Endothelial cell of umbilical vein (primary cell): Measurements from ENCODE around the gene MAML2. TPM values are rescaled to one million over a fixed set of nuclear protein-coding genes. Genes with fewer than 3 reads are reported as not detected.

Experiments
- BruUV-seq: library from RNA; stranded (reverse); fragments of 400-500 nt; replicated peaks from 2 replicates; lab custom pipeline; 2021; lab: Mats Ljungman, UMichigan
- CTCF ChIA-PET: fragments of 300-600, 350-600 bp; sonication (Branson Sonifier 250); formaldehyde crosslinking; loops from one replicate; lab custom pipeline; 2021; ENCODE audit warnings: antibody characterized with exemption, inconsistent platforms; lab: Charles Lee
- POLR2A ChIA-PET: fragments of 300-600, 350-600 bp; sonication (Branson Sonifier 250); formaldehyde crosslinking; loops from one replicate; lab custom pipeline; 2021; ENCODE audit warnings: antibody characterized with exemption, inconsistent platforms; lab: Charles Lee
- DNase-seq: peaks from one replicate; pipeline ENCODE4 v3.0.0-alpha.2; 2011; ENCODE audit warnings: low read depth, low spot score
- FAIRE-seq: peaks from 2 replicates; lab custom pipeline; 2011; peaks lifted over from hg19 to GRCh38; lab: Jason Lieb, UNC
- H2AFZ ChIP-seq: 2 replicates; pipeline ENCODE4 v1.6.0; 2012; ENCODE audit warnings: low read depth, low read length, control low read depth, inconsistent platforms
- H3K27ac ChIP-seq: 2 replicates; pipeline ENCODE4 v1.5.1; 2011; ENCODE audit warnings: low read depth, mild to moderate bottlenecking, control low read depth, low read length, moderate library complexity; ENCODE audit not compliant: insufficient read depth
- H3K27me3 ChIP-seq, 2 experiments: 2 replicates each; pipeline versions ENCODE4 v1.6.0 to v1.6.1; 2011; ENCODE audit warnings: low read length in 2 of 2, mixed read lengths in 1 of 2; ENCODE audit not compliant: control insufficient read depth in 2 of 2, insufficient read depth in 2 of 2
- H3K36me3 ChIP-seq, 2 experiments: 2 replicates in 1 of 2; 3 replicates in 1 of 2; pipeline ENCODE4 v1.5.1; 2011; ENCODE audit warnings: low read length in 2 of 2, mild to moderate bottlenecking in 1 of 2, moderate library complexity in 1 of 2; ENCODE audit not compliant: control insufficient read depth in 2 of 2, insufficient read depth in 2 of 2; ENCODE audit errors: extremely low read depth in 1 of 2
- H3K4me1 ChIP-seq: 3 replicates; pipeline ENCODE4 v1.5.1; 2011; ENCODE audit warnings: mild to moderate bottlenecking, low read length; ENCODE audit not compliant: control insufficient read depth, insufficient read depth; ENCODE audit errors: extremely low read depth
- H3K4me2 ChIP-seq: 2 replicates; pipeline ENCODE4 v1.6.1; 2011; ENCODE audit warnings: low read length, control low read depth, mixed read lengths; ENCODE audit not compliant: insufficient read depth
- H3K4me3 ChIP-seq, 3 experiments: fragments of 200-600 bp in 1 of 3; sonication (generic), shearing (Covaris generic) in 1 of 3; replicated peaks in 1 of 3; 2 replicates each; pipeline ENCODE4 v1.5.1; 2011 to 2016; ENCODE audit warnings: control low read depth in 3 of 3, low read length in 3 of 3, mild to moderate bottlenecking in 2 of 3, inconsistent platforms in 1 of 3, low read depth in 1 of 3, moderate library complexity in 1 of 3; ENCODE audit not compliant: insufficient read depth in 1 of 3
- H3K79me2 ChIP-seq: 2 replicates; pipeline ENCODE4 v1.6.0; 2012; ENCODE audit warnings: low read length, inconsistent platforms; ENCODE audit not compliant: control insufficient read depth, insufficient read depth
- H3K9ac ChIP-seq: replicated peaks from 2 replicates; pipeline ENCODE3; 2011; ENCODE audit warnings: low read length, control low read depth; ENCODE audit not compliant: insufficient read depth; ENCODE audit errors: extremely low read depth
- H3K9me1 ChIP-seq: replicated peaks from 3 replicates; pipeline ENCODE4 v1.6.0; 2011; ENCODE audit warnings: mild to moderate bottlenecking, low read length; ENCODE audit not compliant: control insufficient read depth, insufficient read depth; ENCODE audit errors: extremely low read depth
- H3K9me3 ChIP-seq: replicated peaks from 2 replicates; pipeline ENCODE4 v1.5.1; 2012; ENCODE audit warnings: low read length, inconsistent platforms; ENCODE audit not compliant: control insufficient read depth, insufficient read depth
- H4K20me1 ChIP-seq: replicated peaks from 2 replicates; pipeline ENCODE3; 2011; ENCODE audit warnings: mild to moderate bottlenecking, low read length; ENCODE audit not compliant: control insufficient read depth, insufficient read depth; ENCODE audit errors: extremely low read depth
- FOS ChIP-seq: IDR thresholded peaks from 2 replicates; pipeline ENCODE4 v1.6.1; 2011; ENCODE audit warnings: mild to moderate bottlenecking, low read length, moderate library complexity, borderline replicate concordance; ENCODE audit not compliant: insufficient read depth
- JUN ChIP-seq: IDR thresholded peaks from 2 replicates; pipeline ENCODE4 v1.6.1; 2011; ENCODE audit warnings: borderline replicate concordance, low read depth; ENCODE audit not compliant: insufficient read length, insufficient read depth
- MYC ChIP-seq: IDR thresholded peaks from one replicate; pipeline ENCODE4 v1.6.1; 2011; ENCODE audit warnings: mild to moderate bottlenecking, low read depth, low read length
- POLR2AphosphoS5 ChIP-seq: IDR thresholded peaks from 2 replicates; pipeline ENCODE4 v1.6.1; 2012; ENCODE audit warnings: low read depth, mild to moderate bottlenecking, control low read depth, low read length, moderate library complexity; ENCODE audit not compliant: insufficient read depth
- dilution Hi-C: fragments of 300-500 bp; cut with MboI; formaldehyde crosslinking; loops from one replicate; pipeline ENCODE4 v1.15.0; 2019; ENCODE audit warnings: low sequenced_read_pairs; ENCODE audit not compliant: extremely low pct_ligation_motif_present
- intact Hi-C: fragments of 100-400 bp; cut with micrococcal nuclease; formaldehyde crosslinking; loops from one replicate; pipeline ENCODE4 v1.10.0; 2022
- polyA plus RNA-seq, 4 experiments: library from polyadenylated mRNA; depleted of rRNA in 3 of 4; stranded (reverse) in 3 of 4; unstranded in 1 of 4; fragments of >200 nt; gene quantifications; 2 replicates each; pipeline versions ENCODE4 v1.2.1 to v1.2.3, GENCODE V29; 2011 to 2012; ENCODE audit warnings: missing spikeins in 1 of 4
- total RNA-seq: library from RNA; stranded (reverse); gene quantifications from 2 replicates; pipeline ENCODE4 v1.2.3, GENCODE V29; 2021
- TF ChIP-seq, protein P1 (sequence below), 2 donors: IDR thresholded peaks; 1 replicate in 1 of 2; 2 replicates in 1 of 2; pipeline ENCODE4 v1.5.1; 2011; ENCODE audit warnings: low read length in 2 of 2, mild to moderate bottlenecking in 2 of 2, moderate library complexity in 2 of 2, control low read depth in 1 of 2, inconsistent platforms in 1 of 2, low read depth in 1 of 2; ENCODE audit not compliant: insufficient read depth in 1 of 2; ENCODE audit errors: extremely low read depth in 1 of 2

Gene MAML2
- total and polyA plus RNA-seq, 2 donors (not counting 3 experiments of a cell fraction or from before 2014, with no cell fraction given): 12.4 to 16.8 TPM

GRCh38 chr11:96113193-96113681 is 229.8 kb downstream of the MAML2 start:
- CTCF ChIA-PET: interaction anchor here (0.6 to 1.5 kb wide), 14 partner anchors 9 to 270 kb away, joined by 3 to 11 read pairs (median 3); partner anchors contain the start of gene MAML2
- dilution Hi-C loops: no loop called here
- H3K79me2 ChIP-seq: no peaks in the 10 kb centered on the region
- DNase-seq (peak; percentile 82), FAIRE-seq (no peak)
- H4K20me1 ChIP-seq: no peaks in the 10 kb centered on the region
- BruUV-seq: no TSS peak
- peak overlapping the region; percentile 52 for H3K4me2 ChIP-seq
- intact Hi-C loops: loop anchor here (2.0 kb wide), 1 partner anchor 58 kb away; no protein-coding TSS in a partner anchor
- peak overlapping the region; percentile 8 for H3K27ac ChIP-seq
- peak overlapping the region; percentile 46 for H3K9ac ChIP-seq
- H3K9me3 ChIP-seq: no peaks in the 10 kb centered on the region
- no peaks in the 10 kb centered on the region for H3K9me1 ChIP-seq
- no peaks in the 10 kb centered on the region for H3K27me3 ChIP-seq
- POLR2A ChIA-PET: no interaction called here
- H3K4me3 ChIP-seq: no peak overlapping the region
- no peaks in the 10 kb centered on the region for H3K36me3 ChIP-seq
- TF ChIP-seq MYC (no peak), POLR2AphosphoS5 (no peak), JUN (no peak), FOS (peak; percentile 34)
- TF ChIP-seq, protein P1, sequence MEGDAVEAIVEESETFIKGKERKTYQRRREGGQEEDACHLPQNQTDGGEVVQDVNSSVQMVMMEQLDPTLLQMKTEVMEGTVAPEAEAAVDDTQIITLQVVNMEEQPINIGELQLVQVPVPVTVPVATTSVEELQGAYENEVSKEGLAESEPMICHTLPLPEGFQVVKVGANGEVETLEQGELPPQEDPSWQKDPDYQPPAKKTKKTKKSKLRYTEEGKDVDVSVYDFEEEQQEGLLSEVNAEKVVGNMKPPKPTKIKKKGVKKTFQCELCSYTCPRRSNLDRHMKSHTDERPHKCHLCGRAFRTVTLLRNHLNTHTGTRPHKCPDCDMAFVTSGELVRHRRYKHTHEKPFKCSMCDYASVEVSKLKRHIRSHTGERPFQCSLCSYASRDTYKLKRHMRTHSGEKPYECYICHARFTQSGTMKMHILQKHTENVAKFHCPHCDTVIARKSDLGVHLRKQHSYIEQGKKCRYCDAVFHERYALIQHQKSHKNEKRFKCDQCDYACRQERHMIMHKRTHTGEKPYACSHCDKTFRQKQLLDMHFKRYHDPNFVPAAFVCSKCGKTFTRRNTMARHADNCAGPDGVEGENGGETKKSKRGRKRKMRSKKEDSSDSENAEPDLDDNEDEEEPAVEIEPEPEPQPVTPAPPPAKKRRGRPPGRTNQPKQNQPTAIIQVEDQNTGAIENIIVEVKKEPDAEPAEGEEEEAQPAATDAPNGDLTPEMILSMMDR (IDR thresholded peaks at IDR 0.05; ENCODE audit: extremely low read depth in 1 of 2, insufficient read depth in 1 of 2, low read depth in 1 of 2, low read length in 2 of 2): no peak
- H2AFZ ChIP-seq: no peak overlapping the region
- H3K4me1 ChIP-seq: peaks cover 11% of the 10 kb centered on the region
